Activated CD4-positive, alpha-beta T cell treated with anti-CD3 and anti-CD28 coated beads, Interleukin-2, amount 50 U/mL, for 48 hours (primary cell): ENCODE data around the gene TSPAN33.
"Not testable (repeated sequence)": the region's sequence is repeated elsewhere in the genome, so short reads cannot be mapped to it uniquely, and the experiment has no call there.

ENCODE experiments used
- DNase-seq, 2 experiments: peaks; one replicate each; pipeline ENCODE4 v3.0.0-alpha.2; 2020

Gene TSPAN33

GRCh38 chr7:129173861-129174260, 29.4 kb downstream of the TSPAN33 start:
- DNase-seq, result not testable (repeated sequence)

DNA sequence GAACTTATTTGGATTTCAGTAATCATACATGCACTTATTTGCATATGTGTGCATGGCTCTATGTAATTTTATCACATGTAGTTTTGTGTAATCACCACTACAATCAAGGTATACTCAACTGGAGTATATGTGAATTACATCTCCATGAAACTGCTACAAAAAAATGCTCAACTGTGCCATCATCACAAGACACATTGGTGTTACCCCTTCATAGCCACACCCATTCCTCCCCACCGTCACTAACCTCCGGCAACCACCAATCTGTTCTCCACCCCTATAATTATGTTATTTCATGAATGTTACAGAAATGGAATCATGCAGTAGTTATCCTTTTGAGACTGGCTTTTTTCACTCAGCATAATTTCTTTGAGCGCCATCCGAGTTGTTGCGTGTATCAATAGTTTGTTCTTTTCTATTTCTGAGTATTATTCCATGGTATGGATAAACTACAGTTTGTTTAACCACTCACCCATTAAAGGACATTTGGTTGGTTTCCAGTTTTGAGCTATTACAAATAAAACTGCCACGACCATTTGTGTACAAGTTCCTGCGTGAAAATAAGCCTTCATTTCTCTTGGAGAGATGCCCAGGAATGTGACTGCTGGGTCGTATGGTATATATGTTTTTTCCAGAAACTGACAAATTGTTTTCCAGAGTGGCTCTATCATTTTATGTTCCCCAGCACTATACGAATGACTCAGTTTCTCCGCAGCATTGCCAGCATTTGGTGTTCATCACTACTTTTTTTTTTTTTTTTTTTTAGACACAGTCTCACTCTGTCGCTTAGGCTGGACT, 32.6 kb downstream of the TSPAN33 start:
- no peak for DNase-seq

DNA sequence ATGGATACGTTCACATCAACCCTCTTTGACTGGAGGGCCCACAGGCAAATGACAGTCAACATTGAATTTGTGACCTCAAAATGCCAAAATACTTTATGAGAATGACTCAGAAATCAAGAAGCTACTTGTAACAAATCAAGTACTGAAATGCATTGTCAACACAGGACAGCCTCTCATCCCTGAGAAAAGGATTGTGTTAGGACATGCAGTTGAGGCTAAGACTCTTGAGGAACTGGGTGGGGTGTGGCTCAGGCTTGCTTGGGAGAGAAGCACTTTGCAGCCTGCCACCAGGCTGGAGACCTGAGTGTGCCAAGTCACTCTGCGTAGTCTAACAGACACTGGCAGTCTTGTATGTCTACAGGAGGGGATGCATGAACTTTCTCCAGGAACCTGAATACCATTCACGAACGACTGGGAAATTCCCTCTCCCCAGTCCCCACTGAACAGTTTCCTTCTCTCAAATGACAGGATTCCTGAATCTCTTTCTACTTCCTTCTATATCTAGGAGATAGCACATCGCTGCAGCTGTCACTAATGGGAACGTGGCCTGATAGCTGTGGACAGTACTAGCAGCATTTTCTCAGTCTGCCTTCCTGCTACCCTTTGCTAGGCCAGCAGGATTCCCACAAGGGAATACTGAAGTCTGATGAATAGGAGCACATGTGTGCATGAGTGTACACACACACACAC, 40.6 kb downstream of the TSPAN33 start:
- DNase-seq, result no peak

DNA sequence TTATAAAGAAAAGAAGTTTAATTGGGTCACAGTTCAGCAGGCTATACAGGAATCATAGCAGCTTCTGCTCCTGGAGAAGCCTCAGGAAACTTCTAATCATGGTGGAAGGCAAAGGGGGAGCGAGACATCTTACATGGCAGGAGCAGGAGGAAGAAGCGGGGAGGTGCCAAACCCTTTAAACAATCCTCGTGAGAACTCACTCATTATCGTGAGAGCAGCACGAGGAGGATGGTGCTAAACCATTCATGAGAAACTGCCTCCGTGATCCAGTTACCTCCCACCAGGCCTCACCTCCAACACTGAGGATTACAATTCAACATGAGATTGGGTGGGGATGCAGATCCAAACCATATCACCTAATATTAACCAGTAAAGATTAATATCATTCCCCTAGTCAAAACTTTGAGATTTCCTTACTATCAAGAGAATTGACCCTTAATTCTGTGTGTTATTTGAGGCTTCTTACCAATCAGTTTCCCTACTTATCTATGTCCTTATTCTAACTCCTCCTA, 42.3 kb downstream of the TSPAN33 start:
- DNase-seq, result no peak

- no peak for DNase-seq
Observed at GRCh38 chr7:129187681-129188371, 43.3 kb downstream of the TSPAN33 start.

DNA sequence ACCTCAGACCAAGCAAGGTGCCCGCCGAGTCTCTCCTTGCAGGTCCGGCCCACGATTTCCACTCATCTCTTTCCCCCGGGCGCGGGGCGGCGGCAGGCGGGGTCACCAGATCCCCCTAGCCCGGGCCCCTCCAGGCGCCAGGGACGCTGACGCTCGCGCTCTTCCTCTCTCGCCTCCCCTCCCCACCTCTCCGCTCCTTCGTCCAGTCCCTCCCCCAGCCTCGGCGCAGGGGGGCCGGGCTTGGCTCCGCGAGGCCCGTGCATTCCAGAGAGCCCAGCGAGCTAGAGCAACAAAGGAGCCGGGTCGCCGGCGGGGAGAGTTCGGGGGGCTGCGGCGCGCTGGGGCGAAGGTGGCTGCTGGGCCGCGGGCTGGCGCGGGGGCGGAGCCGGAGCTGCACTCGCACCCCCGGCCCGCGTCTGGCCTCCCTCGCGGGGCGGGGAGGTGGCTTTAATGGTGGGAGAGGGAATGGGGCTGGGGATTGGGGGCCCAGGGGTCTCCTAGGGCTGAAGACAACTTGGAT, 43.9 kb downstream of the TSPAN33 start, which contains the start of gene SMO:
TSS of gene SMO (plus strand) at position 262 of the 520 bp plus-strand sequence. CDS start 519 bp downstream, outside the sequence.
- no peak for DNase-seq

DNA sequence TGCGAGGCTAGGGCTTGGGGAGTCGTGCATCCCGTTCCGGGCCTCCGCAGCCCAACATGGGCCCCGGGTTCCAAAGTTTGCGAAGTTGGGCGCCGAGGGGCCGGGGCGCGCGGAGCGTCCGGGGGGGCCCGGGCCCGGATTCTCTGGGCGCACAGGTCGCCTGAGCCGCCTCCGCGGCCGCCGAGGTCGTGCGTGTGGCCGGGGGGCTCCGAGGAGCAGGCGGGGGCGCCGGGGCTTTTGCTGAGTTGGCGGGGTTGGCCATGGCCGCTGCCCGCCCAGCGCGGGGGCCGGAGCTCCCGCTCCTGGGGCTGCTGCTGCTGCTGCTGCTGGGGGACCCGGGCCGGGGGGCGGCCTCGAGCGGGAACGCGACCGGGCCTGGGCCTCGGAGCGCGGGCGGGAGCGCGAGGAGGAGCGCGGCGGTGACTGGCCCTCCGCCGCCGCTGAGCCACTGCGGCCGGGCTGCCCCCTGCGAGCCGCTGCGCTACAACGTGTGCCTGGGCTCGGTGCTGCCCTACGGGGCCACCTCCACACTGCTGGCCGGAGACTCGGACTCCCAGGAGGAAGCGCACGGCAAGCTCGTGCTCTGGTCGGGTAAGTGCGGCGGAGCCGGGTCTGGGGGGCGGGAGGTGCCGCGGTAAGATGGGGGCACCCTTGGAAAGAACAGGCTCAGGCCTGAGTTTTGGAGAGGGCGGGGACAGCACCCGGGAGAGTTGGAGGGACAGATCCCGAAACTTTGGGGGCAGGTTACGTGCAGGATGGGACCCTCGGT, 44.6 kb downstream of the TSPAN33 start:
- no peak for DNase-seq

GRCh38 chr7:129189661-129190310, 45.3 kb downstream of the TSPAN33 start:
- DNase-seq, result no peak

GRCh38 chr7:129191272-129191671, 46.8 kb downstream of the TSPAN33 start:
- no peak for DNase-seq

DNA sequence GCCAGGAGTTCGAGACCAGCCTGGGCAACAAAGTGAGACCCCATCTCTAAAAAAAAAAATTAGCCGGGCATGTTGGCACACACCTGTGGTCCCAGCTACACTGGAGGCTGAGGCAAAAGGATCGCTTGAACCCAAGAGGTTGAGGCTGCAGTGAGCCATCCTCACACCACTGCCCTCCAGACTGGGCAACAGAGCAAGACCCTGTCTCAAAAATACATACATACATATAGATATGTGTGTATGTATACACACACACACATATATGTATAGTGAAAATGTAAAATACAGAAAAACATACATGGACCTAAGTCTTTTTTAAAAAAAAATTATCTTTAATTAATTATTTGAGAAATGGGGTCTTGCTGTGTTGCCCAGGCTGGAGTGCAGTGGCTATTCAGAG, 49.4 kb downstream of the TSPAN33 start:
- no peak for DNase-seq

- DNase-seq, result no peak
Observed at GRCh38 chr7:129197771-129198170, 53.3 kb downstream of the TSPAN33 start.

DNA sequence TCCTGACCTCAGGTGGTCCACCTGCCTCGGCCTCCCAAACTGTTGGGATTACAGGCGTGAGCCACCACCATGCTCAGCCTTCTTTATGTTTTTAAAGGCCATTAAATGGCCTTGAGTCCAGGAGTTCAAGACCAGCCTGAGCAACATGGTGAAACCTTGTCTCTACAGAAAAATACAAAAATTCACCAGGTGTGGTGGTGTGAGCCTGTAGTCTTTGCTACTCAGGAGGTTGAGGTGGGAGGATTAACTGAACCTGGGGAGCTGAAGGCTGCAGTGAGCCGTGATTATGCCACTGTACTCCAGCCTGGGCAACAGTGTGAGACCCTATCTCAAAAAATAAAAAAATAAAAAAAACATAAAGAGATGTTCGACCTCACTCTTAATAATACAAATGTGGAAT, 54.9 kb downstream of the TSPAN33 start:
- no peak for DNase-seq

- no peak for DNase-seq
Observed at GRCh38 chr7:129202058-129202777, 57.7 kb downstream of the TSPAN33 start.

- DNase-seq, result no peak
Observed at GRCh38 chr7:129203050-129203741, 58.7 kb downstream of the TSPAN33 start.

GRCh38 chr7:129205126-129205818, 60.8 kb downstream of the TSPAN33 start:
- no peak for DNase-seq

GRCh38 chr7:129205987-129206785, 61.7 kb downstream of the TSPAN33 start:
- DNase-seq, result no peak

- DNase-seq, result no peak
Observed at GRCh38 chr7:129208667-129209066, 64.2 kb downstream of the TSPAN33 start.

- no peak for DNase-seq
Observed at GRCh38 chr7:129209067-129209926, 64.8 kb downstream of the TSPAN33 start.
